Embryonic facial prominence (tissue), 1 donor: Measurements from ENCODE around the gene LAMB1.
"Not testable (repeated sequence)": the region's sequence is repeated elsewhere in the genome, so short reads cannot be mapped to it uniquely, and the experiment has no call there.

Experiments used
- DNase-seq: peaks from one replicate; pipeline ENCODE4 v3.0.0-alpha.2; 2016; ENCODE audit errors: extremely low spot score

LAMB1 gene

GRCh38 chr7:107946451-107946850, 56.5 kb downstream of the LAMB1 start:
- no peak for DNase-seq

GRCh38 chr7:107945332-107945731, 57.6 kb downstream of the LAMB1 start:
- DNase-seq, result no peak

- no peak for DNase-seq
Measured at GRCh38 chr7:107944411-107945169, 58.4 kb downstream of the LAMB1 start.

- DNase-seq, result no peak
Measured at GRCh38 chr7:107943018-107943417, 59.9 kb downstream of the LAMB1 start.

- DNase-seq, result no peak
Measured at GRCh38 chr7:107940951-107941350, 62.0 kb downstream of the LAMB1 start.

- no peak for DNase-seq
Measured at GRCh38 chr7:107939573-107940489, 63.1 kb downstream of the LAMB1 start.

GRCh38 chr7:107938456-107939250, 64.3 kb downstream of the LAMB1 start:
- DNase-seq, result no peak

- DNase-seq, result peak; percentile 81
Measured at GRCh38 chr7:107937531-107937930, 65.4 kb downstream of the LAMB1 start.

- DNase-seq, result no peak
Measured at GRCh38 chr7:107936312-107936711, 66.6 kb downstream of the LAMB1 start.

- DNase-seq, result no peak
Measured at GRCh38 chr7:107934991-107935770, 67.8 kb downstream of the LAMB1 start.

GRCh38 chr7:107933386-107934013, 69.5 kb downstream of the LAMB1 start:
- no peak for DNase-seq

GRCh38 chr7:107932805-107933204, 70.2 kb downstream of the LAMB1 start:
- DNase-seq, result no peak

- no peak for DNase-seq
Measured at GRCh38 chr7:107931740-107932515, 71.0 kb downstream of the LAMB1 start.

- DNase-seq, result no peak
Measured at GRCh38 chr7:107926481-107926880, 76.5 kb downstream of the LAMB1 start.

- no peak for DNase-seq
Measured at GRCh38 chr7:107924841-107925504, 78.0 kb downstream of the LAMB1 start.

GRCh38 chr7:107922886-107923285, 80.1 kb downstream of the LAMB1 start:
- no peak for DNase-seq

GRCh38 chr7:107921826-107922225, 81.1 kb downstream of the LAMB1 start:
- not testable (repeated sequence) for DNase-seq

- DNase-seq, result no peak
Measured at GRCh38 chr7:107920048-107920772, 82.8 kb downstream of the LAMB1 start.

- no peak for DNase-seq
Measured at GRCh38 chr7:107918948-107919347, 84.0 kb downstream of the LAMB1 start.
